ENCODE results near the gene ANKS3.

ANKS3 gene

DNA sequence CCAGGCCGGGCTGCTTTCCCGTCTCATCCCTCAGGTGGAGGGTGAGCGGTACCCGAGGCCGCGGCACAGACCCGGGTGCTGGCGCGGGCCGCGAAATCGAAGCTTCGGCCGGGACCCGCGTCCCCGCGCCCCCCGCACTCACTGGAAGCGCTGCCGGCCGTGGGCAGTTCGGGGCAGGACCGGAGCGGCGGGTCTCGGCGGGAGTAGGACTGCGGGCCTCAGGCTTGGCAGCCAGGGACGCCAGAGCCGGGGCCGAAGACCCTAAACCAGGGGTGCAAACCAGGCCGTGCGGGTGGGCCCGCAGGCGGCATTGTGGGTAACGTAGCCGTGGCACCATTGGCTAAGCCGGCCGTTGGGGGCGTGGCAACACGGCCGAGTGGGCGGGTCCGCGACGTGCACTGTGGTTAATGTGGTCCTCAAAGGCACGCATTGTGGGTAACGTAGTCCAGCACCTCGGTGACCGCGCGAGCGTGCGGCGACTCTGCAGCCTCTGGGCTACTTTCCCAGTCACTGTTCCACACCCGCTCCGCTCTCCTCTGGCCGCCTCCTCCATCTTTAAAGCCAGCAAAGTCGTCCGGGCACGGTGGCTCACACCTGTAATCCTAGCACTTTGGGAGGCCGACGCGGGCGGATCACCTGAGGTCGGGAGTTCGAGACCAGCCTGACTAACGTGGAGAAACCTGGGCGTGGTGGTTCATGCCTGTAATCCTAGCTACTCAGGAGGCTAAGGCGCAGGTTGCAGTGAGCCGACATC lies 33.0 kb upstream of the ANKS3 start, which contains the start of gene ZNF500:
ZNF500 (minus strand) TSS at position 288 of the 754 bp plus-strand sequence. CDS start 1,184 bp downstream, outside the sequence.
- peak within 1 kb of the TSS; percentile 86 for H3K4me3 ChIP-seq (ENCODE audit: low read length)
- DNase-seq (ENCODE audit: low read depth) = peak; percentile 97
- TF ChIP-seq, protein P1, sequence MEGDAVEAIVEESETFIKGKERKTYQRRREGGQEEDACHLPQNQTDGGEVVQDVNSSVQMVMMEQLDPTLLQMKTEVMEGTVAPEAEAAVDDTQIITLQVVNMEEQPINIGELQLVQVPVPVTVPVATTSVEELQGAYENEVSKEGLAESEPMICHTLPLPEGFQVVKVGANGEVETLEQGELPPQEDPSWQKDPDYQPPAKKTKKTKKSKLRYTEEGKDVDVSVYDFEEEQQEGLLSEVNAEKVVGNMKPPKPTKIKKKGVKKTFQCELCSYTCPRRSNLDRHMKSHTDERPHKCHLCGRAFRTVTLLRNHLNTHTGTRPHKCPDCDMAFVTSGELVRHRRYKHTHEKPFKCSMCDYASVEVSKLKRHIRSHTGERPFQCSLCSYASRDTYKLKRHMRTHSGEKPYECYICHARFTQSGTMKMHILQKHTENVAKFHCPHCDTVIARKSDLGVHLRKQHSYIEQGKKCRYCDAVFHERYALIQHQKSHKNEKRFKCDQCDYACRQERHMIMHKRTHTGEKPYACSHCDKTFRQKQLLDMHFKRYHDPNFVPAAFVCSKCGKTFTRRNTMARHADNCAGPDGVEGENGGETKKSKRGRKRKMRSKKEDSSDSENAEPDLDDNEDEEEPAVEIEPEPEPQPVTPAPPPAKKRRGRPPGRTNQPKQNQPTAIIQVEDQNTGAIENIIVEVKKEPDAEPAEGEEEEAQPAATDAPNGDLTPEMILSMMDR (IDR thresholded peaks at IDR 0.05; ENCODE audit: insufficient read depth, low read depth, low read length, missing control alignments) = no peak

DNA sequence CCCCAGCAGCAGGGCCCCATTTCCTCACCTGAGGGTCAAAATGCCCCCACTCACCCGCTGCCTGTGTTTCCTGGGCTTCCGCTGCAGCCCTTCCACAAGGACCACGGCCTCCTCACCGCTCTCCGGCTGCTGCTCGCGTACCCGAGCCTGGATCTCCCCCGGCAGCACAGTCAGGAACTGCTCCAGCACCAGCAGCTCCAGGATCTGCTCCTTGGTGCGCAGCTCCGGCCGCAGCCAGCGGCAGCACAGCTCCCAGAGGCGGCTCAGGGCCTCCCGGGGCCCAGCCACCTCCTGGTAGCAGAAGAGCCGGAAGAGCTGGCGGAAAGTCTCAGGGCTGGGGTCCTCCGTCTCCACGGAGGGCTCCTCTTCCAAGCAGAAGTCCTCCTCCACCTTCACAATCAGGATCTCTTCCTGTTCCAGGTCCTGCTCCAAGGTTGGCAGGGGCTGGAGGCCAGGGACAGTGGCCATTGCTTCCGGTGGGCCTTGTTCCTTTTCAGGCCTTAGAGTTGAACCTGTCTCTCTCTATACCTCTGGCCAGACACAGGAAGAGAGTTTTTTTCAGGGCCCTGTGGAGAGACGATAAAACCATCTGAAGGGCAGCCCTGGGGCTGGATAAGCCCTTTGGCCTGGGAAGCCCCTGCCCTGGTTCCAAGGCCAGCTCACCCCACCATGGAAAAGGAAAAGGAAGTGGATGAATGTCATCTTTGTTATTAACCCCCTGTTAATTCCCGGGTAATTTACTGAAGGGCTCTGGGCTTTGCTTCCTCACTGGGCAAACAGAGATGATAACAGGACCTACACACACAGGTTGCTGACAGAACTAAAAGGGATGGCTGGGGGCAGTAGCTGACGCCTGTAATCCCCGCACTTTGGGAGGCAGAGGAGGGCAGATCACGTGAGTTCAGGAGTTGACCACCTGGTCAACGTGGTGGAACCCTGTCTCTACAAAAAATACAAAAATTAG lies 31.7 kb upstream of the ANKS3 start:
- peak overlapping the region; percentile 86 for H3K4me3 ChIP-seq (ENCODE audit: low read length)
- DNase-seq (ENCODE audit: low read depth) = no peak
- TF ChIP-seq, protein P1 (IDR thresholded peaks at IDR 0.05; ENCODE audit: insufficient read depth, low read depth, low read length, missing control alignments) = no peak

DNA sequence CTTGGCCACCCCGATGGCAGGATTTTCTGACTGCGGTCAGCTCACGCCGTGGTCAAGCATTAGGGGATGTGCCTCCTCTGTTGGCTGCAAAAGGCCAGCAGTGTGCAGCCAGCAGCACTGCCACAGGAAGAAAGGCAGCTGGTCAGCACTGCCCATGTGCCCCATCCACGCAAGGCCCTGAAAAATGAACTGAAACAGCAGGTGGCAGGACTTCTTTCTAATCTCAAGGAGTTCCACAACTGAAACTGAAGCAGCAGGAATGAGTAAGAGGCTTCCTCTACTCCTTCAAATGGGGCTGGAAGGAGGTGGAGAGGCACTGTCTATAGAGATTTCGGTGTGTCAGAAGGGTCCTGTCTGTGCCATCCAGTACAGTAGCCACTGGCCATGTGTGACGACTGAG lies 29.7 kb upstream of the ANKS3 start:
- no peak for DNase-seq (ENCODE audit: low read depth)
- H3K4me3 ChIP-seq (ENCODE audit: low read length) = no peak overlapping the region
- TF ChIP-seq, protein P1 (IDR thresholded peaks at IDR 0.05; ENCODE audit: insufficient read depth, low read depth, low read length, missing control alignments) = no peak

DNA sequence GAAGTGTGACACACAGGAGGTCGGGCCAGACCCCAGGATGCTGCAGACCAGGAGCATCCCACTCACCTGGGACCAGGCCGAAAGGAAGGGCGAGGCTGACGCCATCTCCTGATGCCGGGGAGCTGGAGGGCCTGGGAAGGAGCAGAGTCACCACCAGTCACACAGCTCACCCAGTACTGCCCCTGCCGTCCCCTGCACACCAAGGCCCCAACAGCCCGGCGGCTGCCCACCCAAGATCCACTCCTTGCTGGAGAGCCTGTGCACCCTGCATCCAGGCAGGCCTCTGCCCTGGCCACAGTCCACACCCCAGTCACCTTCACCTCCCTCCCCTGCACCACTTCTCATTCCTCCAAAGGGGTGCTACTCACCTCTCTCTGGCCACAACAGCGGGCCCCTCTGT lies 28.1 kb upstream of the ANKS3 start:
- DNase-seq (ENCODE audit: low read depth) = no peak
- TF ChIP-seq, protein P1 (IDR thresholded peaks at IDR 0.05; ENCODE audit: insufficient read depth, low read depth, low read length, missing control alignments) = no peak

DNA sequence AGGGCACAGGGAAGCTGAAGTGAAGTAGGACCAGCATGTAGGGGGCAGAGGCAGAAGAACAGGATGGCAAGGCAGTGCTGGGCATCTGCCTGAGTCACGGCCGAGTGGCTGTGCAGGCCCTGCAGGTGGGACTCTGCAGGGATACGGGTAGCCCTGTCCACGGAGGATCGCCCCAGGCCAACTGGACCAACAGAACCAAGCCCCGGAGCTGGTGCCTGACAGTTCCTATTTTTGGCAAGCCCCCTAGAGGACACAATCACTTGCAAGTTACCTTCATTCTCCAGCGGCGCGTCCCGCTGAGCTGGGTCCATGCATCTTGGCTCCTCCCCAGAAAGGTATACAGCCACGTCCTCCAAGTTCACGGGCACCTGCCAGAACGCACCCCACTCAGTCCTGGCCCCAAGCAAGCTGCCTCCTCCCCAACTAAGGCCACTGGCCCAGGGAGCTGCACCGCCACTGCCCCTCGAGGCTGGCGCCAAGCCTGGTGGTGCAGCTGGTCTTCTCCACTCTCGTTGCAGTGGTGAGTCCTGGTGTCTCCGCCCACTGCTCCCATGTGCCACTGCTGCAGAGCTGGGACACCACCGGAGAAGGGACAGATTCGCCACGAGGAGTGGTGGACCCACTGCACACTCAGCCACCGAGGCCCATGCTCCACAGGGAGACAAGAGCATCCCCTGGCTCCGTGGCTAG lies 26.3 kb upstream of the ANKS3 start:
- H3K4me3 ChIP-seq (ENCODE audit: low read length) = no peak overlapping the region
- DNase-seq (ENCODE audit: low read depth) = no peak
- TF ChIP-seq, protein P1 (IDR thresholded peaks at IDR 0.05; ENCODE audit: insufficient read depth, low read depth, low read length, missing control alignments) = no peak

More for the DNA sequence above, 28.1 kb upstream of the ANKS3 start:
- no peak overlapping the region for H3K4me3 ChIP-seq (ENCODE audit: low read length)

DNA sequence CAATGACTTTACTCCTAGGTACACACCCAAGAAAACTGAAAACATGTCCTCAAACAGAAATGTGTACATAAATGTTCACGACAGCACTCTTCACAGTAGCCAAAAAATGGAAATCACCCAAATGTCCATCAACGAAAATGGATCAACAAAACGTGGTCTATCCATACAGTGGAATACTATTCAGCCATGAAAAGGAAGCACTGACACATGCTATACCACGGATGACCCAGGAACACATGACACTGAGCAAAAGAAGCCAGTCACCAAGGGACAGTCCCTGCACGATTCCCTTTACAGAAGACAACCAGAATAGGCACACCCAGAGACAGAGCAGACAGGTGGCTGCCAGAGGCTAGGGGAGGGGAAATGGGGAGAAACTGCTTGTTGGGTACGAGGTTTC lies 21.6 kb upstream of the ANKS3 start:
- TF ChIP-seq, protein P1 (IDR thresholded peaks at IDR 0.05; ENCODE audit: insufficient read depth, low read depth, low read length, missing control alignments) = no peak
- DNase-seq (ENCODE audit: low read depth) = no peak
- H3K4me3 ChIP-seq (ENCODE audit: low read length) = no peak overlapping the region
